HepG2 (cell line): ENCODE data around the gene ERCC5. TPM values are rescaled to one million over a fixed set of nuclear protein-coding genes. Genes with fewer than 3 reads are reported as not detected.
A peak's percentile ranks its signal among the peaks of the same experiment; 100 is the strongest.

Experiments used
- BRCA1 ChIP-seq: sonication (generic); formaldehyde crosslinking; IDR thresholded peaks from 2 replicates; pipeline ENCODE4 v1.4.0; 2020; ENCODE audit warnings: missing genetic modification reagents
- DPF2 ChIP-seq: sonication (generic); formaldehyde crosslinking; IDR thresholded peaks from 2 replicates; pipeline ENCODE4 v1.4.0; 2020; ENCODE audit warnings: mild to moderate bottlenecking, low read depth, missing genetic modification reagents, borderline replicate concordance
- GABPB1 ChIP-seq: IDR thresholded peaks from 2 replicates; pipeline ENCODE4 v1.6.1; 2016; ENCODE audit warnings: mild to moderate bottlenecking, missing genetic modification reagents, moderate library complexity, missing compliant biosample characterization
- HDAC6 ChIP-seq: fragments of 200-600 bp; sonication (generic); IDR thresholded peaks from 2 replicates; pipeline ENCODE4 v1.7.0; 2017; ENCODE audit warnings: mild to moderate bottlenecking, antibody characterized with exemption, low read length, low read depth
- IRF2 ChIP-seq: IDR thresholded peaks from 2 replicates; pipeline ENCODE4 v1.6.1; 2018; ENCODE audit warnings: missing genetic modification reagents, missing compliant biosample characterization
- PAF1 ChIP-seq: IDR thresholded peaks from 2 replicates; pipeline ENCODE4 v1.6.1; 2016; ENCODE audit warnings: missing genetic modification reagents, missing compliant biosample characterization
- POLR2A ChIP-seq, 2 experiments: IDR thresholded peaks; 2 replicates each; pipeline ENCODE4 v1.6.1; 2011; ENCODE audit warnings: low read depth in 2 of 2, low read length in 2 of 2, mild to moderate bottlenecking in 1 of 2, moderate library complexity in 1 of 2; ENCODE audit not compliant: insufficient read depth in 1 of 2
- RCOR2 ChIP-seq: IDR thresholded peaks from 2 replicates; pipeline ENCODE4 v1.6.1; 2016; ENCODE audit warnings: missing biosample characterization, missing genetic modification reagents
- SCMH1 ChIP-seq: sonication (generic); formaldehyde crosslinking; IDR thresholded peaks from 2 replicates; pipeline ENCODE4 v1.9.0; 2021; ENCODE audit warnings: missing genetic modification reagents, mild to moderate bottlenecking, borderline replicate concordance
- SMARCE1 ChIP-seq: fragments of 450-650 bp; IDR thresholded peaks from 2 replicates; pipeline ENCODE4 v1.6.1; 2017; ENCODE audit warnings: borderline replicate concordance
- SOX5 ChIP-seq: IDR thresholded peaks from 2 replicates; pipeline ENCODE4 v1.6.1; 2016; ENCODE audit warnings: borderline replicate concordance
- TBX3 ChIP-seq: fragments of 450-650 bp; IDR thresholded peaks from 2 replicates; pipeline ENCODE4 v1.6.1; 2017; ENCODE audit warnings: antibody characterized with exemption, mild to moderate bottlenecking, inconsistent platforms, borderline replicate concordance
- TFAP4 ChIP-seq: sonication (generic); IDR thresholded peaks from 2 replicates; pipeline ENCODE4 v1.6.1; 2016; ENCODE audit warnings: low read depth, borderline replicate concordance
- TFE3 ChIP-seq: IDR thresholded peaks from 2 replicates; pipeline ENCODE4 v1.6.1; 2016
- ZC3H13 ChIP-seq: sonication (generic); formaldehyde crosslinking; IDR thresholded peaks from 2 replicates; pipeline ENCODE4 v1.8.1; 2023; ENCODE audit warnings: mild to moderate bottlenecking, missing genetic modification reagents, moderate library complexity
- ZNF235 ChIP-seq: sonication (generic); formaldehyde crosslinking; IDR thresholded peaks from 2 replicates; pipeline ENCODE4 v1.8.1; 2023; ENCODE audit warnings: mild to moderate bottlenecking, missing genetic modification reagents, borderline replicate concordance
- ZNF350 ChIP-seq: sonication (generic); formaldehyde crosslinking; IDR thresholded peaks from 2 replicates; pipeline ENCODE4 v1.4.0; 2020; ENCODE audit warnings: mild to moderate bottlenecking, low read depth, missing genetic modification reagents, borderline replicate concordance
- ZNF512 ChIP-seq: sonication (generic); formaldehyde crosslinking; IDR thresholded peaks from 2 replicates; pipeline ENCODE4 v1.4.0; 2020; ENCODE audit warnings: mild to moderate bottlenecking, missing genetic modification reagents
- ZNF691 ChIP-seq: sonication (generic); formaldehyde crosslinking; IDR thresholded peaks from 2 replicates; pipeline ENCODE4 v1.4.0; 2020; ENCODE audit warnings: missing genetic modification reagents, low read depth, mild to moderate bottlenecking, borderline replicate concordance
- ZNF777 ChIP-seq: sonication (generic); formaldehyde crosslinking; IDR thresholded peaks from 2 replicates; pipeline ENCODE4 v1.4.0; 2020; ENCODE audit warnings: missing genetic modification reagents
- ZNF782 ChIP-seq: sonication (generic); formaldehyde crosslinking; IDR thresholded peaks from 2 replicates; pipeline ENCODE4 v1.4.0; 2020; ENCODE audit warnings: missing genetic modification reagents, mild to moderate bottlenecking, borderline replicate concordance
- polyA plus RNA-seq, 8 experiments: library from polyadenylated mRNA; depleted of rRNA in 3 of 8; stranded (reverse) in 7 of 8; unstranded in 1 of 8; fragments of >200 nt; fragmentation: Illumina TruSeq in 4 of 8; extraction: Trizol in 4 of 8; gene quantifications; 2 replicates each; pipeline versions ENCODE4 v1.2.1 to v1.2.3, GENCODE V29; 2011 to 2016; ENCODE audit warnings: low read depth in 4 of 8, missing spikeins in 1 of 8, mixed read lengths in 1 of 8; ENCODE audit not compliant: insufficient read depth in 1 of 8
- total RNA-seq, 5 experiments: library from RNA; depleted of rRNA; stranded (reverse); fragments of >200 nt; fragmentation: Illumina TruSeq; extraction: Trizol; gene quantifications; 2 replicates each; pipeline ENCODE4 v1.2.3, GENCODE V29; 2016; ENCODE audit warnings: low read depth in 1 of 5
- TF ChIP-seq, protein P1 (sequence below): conservative IDR thresholded peaks from 2 replicates; pipeline ENCODE4 v1.6.1; 2018; ENCODE audit warnings: missing genetic modification reagents
- TF ChIP-seq, protein P2 (sequence below): sonication (generic); formaldehyde crosslinking; IDR thresholded peaks from 2 replicates; pipeline ENCODE4 v1.4.0; 2020; ENCODE audit warnings: mild to moderate bottlenecking, missing genetic modification reagents

Gene ERCC5
- total and polyA plus RNA-seq, 2 of the 13 experiments (the other 11 are each of a cell fraction or from before 2014, with no cell fraction given): 12.9 to 35.5 TPM

DNA sequence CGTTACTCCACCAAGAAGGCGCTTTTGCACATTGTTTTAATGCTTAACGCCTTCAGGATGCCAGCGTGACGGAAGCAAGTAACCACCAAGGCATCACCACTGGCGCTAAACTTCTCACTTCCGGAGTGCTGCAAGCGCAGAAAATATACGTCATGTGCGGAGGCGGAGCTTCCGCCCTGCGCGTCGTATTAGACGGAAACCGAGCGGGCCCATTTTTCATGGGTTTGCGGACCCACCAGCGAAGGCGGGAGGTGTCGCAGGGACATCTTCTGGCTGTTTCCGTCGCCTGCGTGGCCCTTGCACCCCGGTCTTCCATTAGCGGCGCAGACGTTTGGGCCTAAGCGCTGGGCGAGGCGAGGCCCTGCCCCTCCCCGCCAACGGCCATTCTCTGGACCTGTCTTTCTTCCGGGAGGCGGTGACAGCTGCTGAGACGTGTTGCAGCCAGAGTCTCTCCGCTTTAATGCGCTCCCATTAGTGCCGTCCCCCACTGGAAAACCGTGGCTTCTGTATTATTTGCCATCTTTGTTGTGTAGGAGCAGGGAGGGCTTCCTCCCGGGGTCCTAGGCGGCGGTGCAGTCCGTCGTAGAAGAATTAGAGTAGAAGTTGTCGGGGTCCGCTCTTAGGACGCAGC lies at the start of gene ERCC5 (continued):
- TF ChIP-seq BRCA1 (CRISPR knock-in tag): peak; percentile 75
- TF ChIP-seq ZNF235 (CRISPR knock-in tag): no peak
- peak; percentile 53; the same call in 1 of the 2 replicates for TF ChIP-seq TFAP4
- peak; percentile 51; the same call in 1 of the 2 replicates for TF ChIP-seq TFE3 (CRISPR knock-in tag)
- peak; percentile 96 for TF ChIP-seq ZNF350
- no peak for TF ChIP-seq PAF1 (CRISPR knock-in tag)
- TF ChIP-seq ZNF691 (CRISPR knock-in tag): peak; percentile 86; the same call in 1 of the 2 replicates
- TF ChIP-seq, protein P1, sequence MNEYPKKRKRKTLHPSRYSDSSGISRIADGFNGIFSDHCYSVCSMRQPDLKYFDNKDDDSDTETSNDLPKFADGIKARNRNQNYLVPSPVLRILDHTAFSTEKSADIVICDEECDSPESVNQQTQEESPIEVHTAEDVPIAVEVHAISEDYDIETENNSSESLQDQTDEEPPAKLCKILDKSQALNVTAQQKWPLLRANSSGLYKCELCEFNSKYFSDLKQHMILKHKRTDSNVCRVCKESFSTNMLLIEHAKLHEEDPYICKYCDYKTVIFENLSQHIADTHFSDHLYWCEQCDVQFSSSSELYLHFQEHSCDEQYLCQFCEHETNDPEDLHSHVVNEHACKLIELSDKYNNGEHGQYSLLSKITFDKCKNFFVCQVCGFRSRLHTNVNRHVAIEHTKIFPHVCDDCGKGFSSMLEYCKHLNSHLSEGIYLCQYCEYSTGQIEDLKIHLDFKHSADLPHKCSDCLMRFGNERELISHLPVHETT: peak; percentile 81; the same call in 1 of the 2 replicates
- peak; percentile 72 for TF ChIP-seq SOX5 (CRISPR knock-in tag)
- no peak for TF ChIP-seq DPF2
- TF ChIP-seq GABPB1 (CRISPR knock-in tag): peak; percentile 99
- TF ChIP-seq SMARCE1: no peak
- no peak for TF ChIP-seq HDAC6
- TF ChIP-seq ZNF782: peak; percentile 53; the same call in 1 of the 2 replicates
- peak; percentile 96; the same call in 1 of the 2 replicates for TF ChIP-seq ZC3H13 (CRISPR knock-in tag)
- TF ChIP-seq, protein P2, sequence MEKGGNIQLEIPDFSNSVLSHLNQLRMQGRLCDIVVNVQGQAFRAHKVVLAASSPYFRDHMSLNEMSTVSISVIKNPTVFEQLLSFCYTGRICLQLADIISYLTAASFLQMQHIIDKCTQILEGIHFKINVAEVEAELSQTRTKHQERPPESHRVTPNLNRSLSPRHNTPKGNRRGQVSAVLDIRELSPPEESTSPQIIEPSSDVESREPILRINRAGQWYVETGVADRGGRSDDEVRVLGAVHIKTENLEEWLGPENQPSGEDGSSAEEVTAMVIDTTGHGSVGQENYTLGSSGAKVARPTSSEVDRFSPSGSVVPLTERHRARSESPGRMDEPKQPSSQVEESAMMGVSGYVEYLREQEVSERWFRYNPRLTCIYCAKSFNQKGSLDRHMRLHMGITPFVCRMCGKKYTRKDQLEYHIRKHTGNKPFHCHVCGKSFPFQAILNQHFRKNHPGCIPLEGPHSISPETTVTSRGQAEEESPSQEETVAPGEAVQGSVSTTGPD: no peak
- TF ChIP-seq IRF2 (CRISPR knock-in tag): peak; percentile 93
- peak; percentile 77 to 92 for TF ChIP-seq POLR2A (IDR thresholded peaks at IDR 0.05; ENCODE audit: insufficient read depth in 1 of 2, low read depth in 2 of 2, low read length in 2 of 2)
- TF ChIP-seq TBX3: peak; percentile 84
- TF ChIP-seq ZNF512 (CRISPR knock-in tag): 0 out of 2 replicates have a peak, but pooled peaks have one; percentile 41
- TF ChIP-seq ZNF777: peak; percentile 94
- no peak for TF ChIP-seq SCMH1 (CRISPR knock-in tag)
- no peak for TF ChIP-seq RCOR2
